ENCODE results near the gene RERE. TPM values are rescaled to one million over a fixed set of nuclear protein-coding genes. Genes with fewer than 3 reads are reported as not detected.

RERE gene
- total RNA-seq, 2 experiments from 2014 or later, result 73.1 to 211 TPM

- POLR2A ChIA-PET, result interaction anchor here (0.7 kb wide), 1 partner anchor 125 kb away, joined by 4 read pairs; no protein-coding TSS in a partner anchor
- CTCF ChIA-PET (ENCODE audit: unreplicated experiment), result no interaction called here
- peaks cover 6% of the 10 kb centered on the region; the same call in 1 of the 2 replicates for H3K79me2 ChIP-seq (ENCODE audit: insufficient read depth, low read depth, low read length)
- H3K4me3 ChIP-seq (ENCODE audit: low read depth, low read length, poor library complexity, severe bottlenecking), result no peak overlapping the region
- DNase-seq (ENCODE audit: low spot score), result no peak
- no peaks in the 10 kb centered on the region for H4K20me1 ChIP-seq (ENCODE audit: insufficient read depth, low read length)
- H3K4me2 ChIP-seq (ENCODE audit: low read length), result no peak overlapping the region
- BruUV-seq (replicated peaks), result no TSS peak
- no peak overlapping the region for H3K27ac ChIP-seq (ENCODE audit: low read depth, low read length, poor library complexity, severe bottlenecking)
- H3K36me3 ChIP-seq (ENCODE audit: insufficient read depth, low read length), result no peaks in the 10 kb centered on the region
- no peaks in the 10 kb centered on the region for H3K9me3 ChIP-seq (ENCODE audit: low read length)
- no peak overlapping the region for H2AFZ ChIP-seq (ENCODE audit: low read length)
- peaks cover 7% of the 10 kb centered on the region for H3K4me1 ChIP-seq (ENCODE audit: insufficient read depth, low read length, poor library complexity, severe bottlenecking)
- TF ChIP-seq CTCF (conservative IDR thresholded peaks at IDR 0.05; ENCODE audit: low read length) (no peak), EZH2phosphoT487 (IDR thresholded peaks at IDR 0.05; ENCODE audit: borderline replicate concordance, low read depth, low read length) (no peak)
- no peaks in the 10 kb centered on the region for H3K9me2 ChIP-seq (ENCODE audit: insufficient read depth, low read length)
- intact Hi-C loops (cut with micrococcal nuclease; ENCODE audit: unreplicated experiment), result no loop called here
These were observed 141.4 kb downstream of the RERE start for GRCh38 chr1:8676072-8676471.

- no peak for DNase-seq (ENCODE audit: low spot score)
- no peak overlapping the region for H2AFZ ChIP-seq (ENCODE audit: low read length)
- CTCF ChIA-PET (ENCODE audit: unreplicated experiment), result no interaction called here
- intact Hi-C loops (cut with micrococcal nuclease; ENCODE audit: unreplicated experiment), result loop anchor here (5.0 kb wide), 1 partner anchor 113 kb away; no protein-coding TSS in a partner anchor
- POLR2A ChIA-PET, result interaction anchor here (1.7 to 2.0 kb wide), 3 partner anchors 11 to 14 kb away, joined by 5 to 11 read pairs (median 7); no protein-coding TSS in a partner anchor
- H3K4me1 ChIP-seq (ENCODE audit: insufficient read depth, low read length, poor library complexity, severe bottlenecking), result peaks cover 7% of the 10 kb centered on the region
- no TSS peak for BruUV-seq (replicated peaks)
- H3K27ac ChIP-seq (ENCODE audit: low read depth, low read length, poor library complexity, severe bottlenecking), result no peak overlapping the region
- H3K36me3 ChIP-seq (ENCODE audit: insufficient read depth, low read length), result no peaks in the 10 kb centered on the region
- H3K4me2 ChIP-seq (ENCODE audit: low read length), result no peak overlapping the region
- no peak for TF ChIP-seq EZH2phosphoT487 (IDR thresholded peaks at IDR 0.05; ENCODE audit: borderline replicate concordance, low read depth, low read length)
- TF ChIP-seq CTCF (conservative IDR thresholded peaks at IDR 0.05; ENCODE audit: low read length), result no peak
- no peak overlapping the region for H3K4me3 ChIP-seq (ENCODE audit: low read depth, low read length, poor library complexity, severe bottlenecking)
- 0 out of 2 replicates have a peak, but pooled peaks cover 4% of the 10 kb centered on the region for H4K20me1 ChIP-seq (ENCODE audit: insufficient read depth, low read length)
- H3K9me3 ChIP-seq (ENCODE audit: low read length), result no peaks in the 10 kb centered on the region
- no peaks in the 10 kb centered on the region for H3K9me2 ChIP-seq (ENCODE audit: insufficient read depth, low read length)
- H3K79me2 ChIP-seq (ENCODE audit: insufficient read depth, low read depth, low read length), result 0 out of 2 replicates have a peak, but pooled peaks cover 6% of the 10 kb centered on the region
These were observed 142.5 kb downstream of the RERE start for GRCh38 chr1:8674912-8675311.

DNA sequence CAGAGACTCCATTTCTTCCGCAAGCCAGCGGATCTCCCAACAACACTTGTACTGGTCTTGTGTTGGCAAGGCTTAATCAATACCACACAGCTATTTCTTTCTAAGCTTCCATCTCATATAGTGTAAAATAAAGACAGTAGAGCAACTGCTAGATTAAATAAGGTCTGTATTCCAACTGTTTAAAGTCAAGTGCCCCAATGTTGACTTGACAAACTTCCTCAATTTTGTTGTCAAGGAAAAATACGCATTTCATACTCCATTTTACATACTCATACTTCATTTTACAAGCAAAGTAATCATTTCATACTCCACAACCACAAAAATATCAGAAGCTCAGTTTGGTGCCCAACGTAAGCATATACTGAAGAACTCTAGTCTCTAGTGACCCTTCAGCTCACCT lies 143.0 kb downstream of the RERE start:
- H3K27ac ChIP-seq (ENCODE audit: low read depth, low read length, poor library complexity, severe bottlenecking), result no peak overlapping the region
- CTCF ChIA-PET (ENCODE audit: unreplicated experiment), result no interaction called here
- H3K4me2 ChIP-seq (ENCODE audit: low read length), result no peak overlapping the region
- no peak overlapping the region for H3K4me3 ChIP-seq (ENCODE audit: low read depth, low read length, poor library complexity, severe bottlenecking)
- no peaks in the 10 kb centered on the region for H3K9me3 ChIP-seq (ENCODE audit: low read length)
- H3K79me2 ChIP-seq (ENCODE audit: insufficient read depth, low read depth, low read length), result 0 out of 2 replicates have a peak, but pooled peaks cover 6% of the 10 kb centered on the region
- no peaks in the 10 kb centered on the region for H3K9me2 ChIP-seq (ENCODE audit: insufficient read depth, low read length)
- DNase-seq (ENCODE audit: low spot score), result no peak
- POLR2A ChIA-PET, result interaction anchor here (0.6 to 2.0 kb wide), 7 partner anchors 11 to 67 kb away, joined by 3 to 11 read pairs (median 4); no protein-coding TSS in a partner anchor
- H3K4me1 ChIP-seq (ENCODE audit: insufficient read depth, low read length, poor library complexity, severe bottlenecking), result peaks cover 7% of the 10 kb centered on the region
- H2AFZ ChIP-seq (ENCODE audit: low read length), result no peak overlapping the region
- BruUV-seq (replicated peaks), result no TSS peak
- 0 out of 2 replicates have a peak, but pooled peaks cover 4% of the 10 kb centered on the region for H4K20me1 ChIP-seq (ENCODE audit: insufficient read depth, low read length)
- H3K36me3 ChIP-seq (ENCODE audit: insufficient read depth, low read length), result no peaks in the 10 kb centered on the region
- intact Hi-C loops (cut with micrococcal nuclease; ENCODE audit: unreplicated experiment), result loop anchor here (5.0 kb wide), 1 partner anchor 112 kb away; no protein-coding TSS in a partner anchor
- TF ChIP-seq EZH2phosphoT487 (IDR thresholded peaks at IDR 0.05; ENCODE audit: borderline replicate concordance, low read depth, low read length), result no peak
- TF ChIP-seq CTCF (conservative IDR thresholded peaks at IDR 0.05; ENCODE audit: low read length), result no peak

All from OCI-LY7 (cell line).